ENCODE results near the gene SERTAD4.
A peak's percentile ranks its signal among the peaks of the same experiment; 100 is the strongest.

Gene SERTAD4

GRCh38 chr1:210233495-210234328 is 1.1 kb downstream of the SERTAD4 start:
- peak; percentile 69 for DNase-seq

DNA sequence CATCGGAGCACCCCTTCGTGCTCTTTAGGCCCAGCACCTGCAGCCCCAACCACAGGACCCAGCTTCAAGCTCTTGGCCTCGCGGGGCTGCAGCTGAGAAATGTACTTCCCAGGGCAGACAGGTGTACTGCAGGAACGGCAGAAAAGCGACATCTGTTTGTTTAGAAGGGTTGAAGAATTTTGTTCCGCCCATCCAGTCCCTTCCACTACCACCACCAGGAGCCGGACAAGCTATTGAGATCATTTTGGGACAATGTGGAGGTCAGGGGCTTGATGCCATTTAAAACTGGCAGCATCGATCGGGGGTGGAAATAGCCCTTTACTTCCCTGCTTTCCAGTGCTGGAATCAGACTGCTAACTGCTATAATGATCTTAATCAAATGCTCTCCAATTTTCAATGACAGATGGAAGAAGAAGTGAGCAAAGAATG is 1.7 kb downstream of the SERTAD4 start:
- no peak for DNase-seq

DNA sequence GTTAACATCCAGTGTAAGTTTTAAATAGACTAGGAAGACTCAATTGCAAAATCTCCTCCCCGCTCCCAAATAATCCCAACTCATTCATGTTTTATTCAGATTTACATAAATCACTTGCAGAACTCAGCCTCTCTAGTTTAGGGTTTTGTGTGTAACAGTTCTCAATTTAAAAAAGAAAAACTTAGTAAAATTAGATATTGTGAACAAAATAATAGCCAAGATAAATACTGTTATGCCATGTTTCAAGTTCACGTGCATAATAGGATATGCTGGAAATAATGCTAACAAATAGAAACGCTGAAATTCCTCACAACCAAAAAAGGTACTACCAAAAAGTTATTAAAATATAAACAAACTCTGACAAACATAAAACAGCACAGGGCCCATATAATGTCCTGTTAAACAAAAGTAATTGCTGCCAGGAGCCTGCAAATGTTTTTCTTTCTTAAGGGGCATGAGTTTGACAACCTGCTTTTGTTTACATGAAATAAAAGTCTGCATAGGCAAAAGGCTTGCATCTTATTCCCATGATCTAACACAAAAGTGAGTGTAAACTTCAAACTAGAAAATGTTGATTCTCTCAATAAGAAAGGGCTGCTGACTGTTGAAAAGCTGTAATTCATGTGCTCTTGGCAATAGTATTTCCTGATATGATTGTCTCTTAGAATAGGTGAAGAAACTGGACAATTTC is 2.9 kb downstream of the SERTAD4 start:
- DNase-seq = no peak

- no peak for DNase-seq
Observed at GRCh38 chr1:210236386-210236839, 3.8 kb downstream of the SERTAD4 start.

DNA sequence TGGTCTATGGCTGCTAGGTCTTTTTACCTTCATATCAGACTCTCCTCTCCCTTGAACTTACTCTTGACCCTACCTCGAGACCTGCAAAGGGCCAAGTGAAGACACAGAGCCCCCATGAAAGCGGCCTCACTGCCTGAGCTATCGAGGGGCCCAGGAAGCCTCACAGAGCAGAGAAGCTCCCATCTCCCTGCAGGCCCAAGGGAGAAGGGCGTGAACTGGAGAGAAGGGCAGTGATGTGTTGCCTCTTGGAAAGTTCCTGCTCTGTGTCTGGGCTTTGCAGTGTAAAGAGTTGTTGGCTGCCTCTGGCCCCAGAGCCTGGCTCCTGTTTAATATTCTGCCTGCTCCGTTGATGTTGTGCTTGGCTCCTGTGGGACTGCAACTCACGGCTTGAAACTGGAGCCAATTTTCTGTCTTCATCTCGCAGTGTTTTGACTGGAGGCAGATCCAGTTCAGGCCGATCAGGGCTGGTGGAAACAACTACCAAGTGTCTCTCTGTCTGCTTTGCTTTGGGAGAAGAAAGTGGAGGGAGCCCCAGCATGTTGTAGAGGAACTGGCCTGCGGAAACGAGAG is 4.3 kb downstream of the SERTAD4 start:
- peak; percentile 92 for DNase-seq

DNA sequence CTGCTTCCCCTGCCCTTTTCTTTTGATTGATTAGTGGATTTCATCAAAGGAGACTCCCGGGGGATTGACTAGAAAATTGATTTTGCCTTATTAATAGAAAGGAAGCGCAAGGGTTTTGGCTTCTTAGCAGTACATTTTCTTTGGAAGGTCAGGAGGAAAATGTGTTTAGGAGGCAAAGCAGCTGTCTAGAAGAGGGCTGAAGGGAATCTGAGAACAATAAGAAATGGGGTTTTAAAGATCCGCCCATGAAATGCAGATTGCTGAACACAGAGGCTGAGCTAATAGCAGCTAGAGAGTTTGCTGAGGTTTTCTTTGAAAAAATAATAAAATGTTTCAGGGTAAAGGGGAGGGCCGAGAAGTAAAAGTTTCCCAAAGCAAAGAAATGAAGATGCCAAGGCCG is 4.9 kb downstream of the SERTAD4 start:
- DNase-seq = no peak

GRCh38 chr1:210237981-210238380 is 5.4 kb downstream of the SERTAD4 start:
- no peak for DNase-seq

DNA sequence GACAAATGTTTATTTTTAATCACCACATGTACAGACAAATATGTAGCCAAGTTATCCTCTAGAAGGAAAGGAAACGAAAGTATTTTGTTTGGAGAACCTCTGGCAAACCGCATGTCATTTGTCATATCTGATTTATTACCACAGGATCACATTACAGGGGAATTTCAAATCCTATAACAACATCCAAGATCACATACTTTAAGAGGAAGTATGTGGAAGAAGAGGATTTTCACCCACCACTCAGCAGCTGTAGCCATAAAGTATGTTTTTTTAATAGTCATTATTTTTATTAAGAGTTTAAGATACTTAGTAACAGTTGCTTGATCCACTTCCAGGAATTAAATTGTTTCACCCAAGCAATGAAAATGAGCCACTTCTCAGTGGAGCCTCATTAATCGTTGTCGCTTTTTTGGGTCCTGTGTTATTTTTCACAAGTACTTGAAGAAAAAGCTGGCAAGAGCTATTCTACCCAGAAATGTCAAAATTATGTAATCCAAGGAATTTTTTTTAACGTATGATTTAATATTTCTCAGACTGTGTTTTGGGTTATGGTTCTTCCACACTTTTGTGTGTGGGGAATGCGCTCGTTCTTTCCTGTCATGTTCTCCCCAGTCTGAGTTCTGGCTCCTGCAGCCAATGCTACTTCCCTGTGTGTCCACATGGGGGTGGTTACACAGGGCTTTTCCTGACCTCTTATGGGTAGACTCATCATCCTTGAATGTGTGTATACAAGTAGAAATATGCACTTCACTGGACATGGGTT is 6.9 kb downstream of the SERTAD4 start:
- peak; percentile 63 for DNase-seq

GRCh38 chr1:210241121-210241520 is 8.5 kb downstream of the SERTAD4 start:
- no peak for DNase-seq

- no peak for DNase-seq
Observed at GRCh38 chr1:210244746-210245367, 12.3 kb downstream of the SERTAD4 start.

- no peak for DNase-seq
Observed at GRCh38 chr1:210246447-210246846, 13.9 kb downstream of the SERTAD4 start.

DNA sequence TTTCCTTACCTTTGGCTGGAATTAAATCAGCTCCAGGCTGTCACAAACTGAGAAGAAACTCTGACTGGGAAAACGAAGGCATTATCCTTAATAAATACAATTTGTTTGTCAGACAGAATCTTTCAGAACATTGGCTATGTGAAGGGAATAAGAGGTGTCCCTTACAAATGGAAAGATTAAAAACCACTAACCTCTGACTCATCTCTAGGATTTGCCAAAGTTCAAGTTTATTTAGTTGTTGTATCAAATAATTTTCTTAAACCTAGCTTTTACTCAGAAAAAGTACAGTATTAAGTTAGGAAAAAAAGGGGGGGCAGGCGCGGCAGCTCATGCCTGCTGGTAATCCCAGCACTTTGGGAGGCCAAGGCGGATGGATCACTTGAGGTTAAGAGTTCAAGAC is 15.7 kb downstream of the SERTAD4 start:
- no peak for DNase-seq

GRCh38 chr1:210250665-210250997 is 18.0 kb downstream of the SERTAD4 start:
- peak; percentile 53 for DNase-seq

GRCh38 chr1:210250998-210251679 is 18.5 kb downstream of the SERTAD4 start:
- DNase-seq = peak; percentile 82

DNA sequence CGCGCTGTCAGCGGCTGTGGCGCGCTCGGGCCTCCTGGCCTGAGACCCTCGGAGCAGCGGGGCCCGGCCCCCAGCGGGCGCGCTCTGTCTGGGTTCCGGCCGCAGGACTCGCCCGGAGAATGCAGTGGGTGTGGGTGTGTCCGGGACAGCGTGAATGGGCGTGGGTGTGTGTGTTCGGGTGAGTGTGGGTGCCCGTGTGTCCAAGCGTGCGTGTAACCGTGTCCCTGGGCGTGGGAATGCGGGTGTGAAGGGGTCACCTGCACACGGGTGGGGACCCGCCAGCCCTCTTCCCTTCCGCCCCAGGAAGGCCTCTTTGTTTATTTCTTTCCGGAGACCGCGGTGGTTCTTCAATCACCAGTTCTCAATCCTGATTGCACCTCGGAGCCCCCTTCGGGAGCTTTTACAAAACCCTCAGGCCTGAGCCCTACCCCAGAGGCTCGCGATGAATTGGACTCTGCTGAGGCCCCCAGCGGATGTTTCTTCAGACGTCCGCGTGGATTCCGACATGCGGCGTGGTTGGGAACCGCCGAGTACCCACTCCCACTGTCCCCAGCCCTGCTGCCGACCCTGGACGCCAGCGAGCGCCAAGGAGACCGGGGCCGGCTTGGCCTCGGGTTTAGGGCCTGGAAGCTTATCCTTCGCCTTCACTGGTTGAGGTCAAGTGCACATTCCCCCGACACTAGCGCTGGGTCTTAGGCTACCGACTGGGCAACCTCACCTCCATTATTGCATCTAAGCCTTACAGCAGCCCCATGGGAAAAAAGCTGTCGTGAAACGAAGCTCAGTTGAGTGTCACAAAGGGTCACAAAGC is 19.3 kb downstream of the SERTAD4 start:
- no peak for DNase-seq

DNA sequence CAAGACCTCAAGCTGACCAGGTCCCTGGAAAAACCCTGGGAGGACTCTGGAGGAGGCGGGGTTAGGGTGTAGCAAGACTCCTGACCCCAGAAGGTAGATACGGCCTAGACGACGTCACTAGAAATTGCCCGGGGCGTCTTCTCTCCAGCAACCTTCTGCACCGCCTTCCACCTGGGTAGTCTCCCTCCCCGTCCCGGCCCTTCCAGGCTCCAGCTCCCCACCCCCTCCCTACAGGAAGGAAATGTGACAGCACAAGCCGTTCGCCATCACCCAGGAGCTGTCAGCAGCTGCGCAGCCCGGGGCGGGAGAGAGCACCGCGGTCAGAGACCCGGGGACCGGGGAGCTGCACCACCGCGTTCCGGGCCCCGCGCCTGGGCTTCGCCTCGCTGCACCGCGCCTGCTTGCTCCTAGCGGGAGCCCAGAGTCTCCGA is 20.0 kb downstream of the SERTAD4 start:
- DNase-seq = peak; percentile 42

- DNase-seq = no peak
Observed at GRCh38 chr1:210254298-210254697, 21.7 kb downstream of the SERTAD4 start.

DNA sequence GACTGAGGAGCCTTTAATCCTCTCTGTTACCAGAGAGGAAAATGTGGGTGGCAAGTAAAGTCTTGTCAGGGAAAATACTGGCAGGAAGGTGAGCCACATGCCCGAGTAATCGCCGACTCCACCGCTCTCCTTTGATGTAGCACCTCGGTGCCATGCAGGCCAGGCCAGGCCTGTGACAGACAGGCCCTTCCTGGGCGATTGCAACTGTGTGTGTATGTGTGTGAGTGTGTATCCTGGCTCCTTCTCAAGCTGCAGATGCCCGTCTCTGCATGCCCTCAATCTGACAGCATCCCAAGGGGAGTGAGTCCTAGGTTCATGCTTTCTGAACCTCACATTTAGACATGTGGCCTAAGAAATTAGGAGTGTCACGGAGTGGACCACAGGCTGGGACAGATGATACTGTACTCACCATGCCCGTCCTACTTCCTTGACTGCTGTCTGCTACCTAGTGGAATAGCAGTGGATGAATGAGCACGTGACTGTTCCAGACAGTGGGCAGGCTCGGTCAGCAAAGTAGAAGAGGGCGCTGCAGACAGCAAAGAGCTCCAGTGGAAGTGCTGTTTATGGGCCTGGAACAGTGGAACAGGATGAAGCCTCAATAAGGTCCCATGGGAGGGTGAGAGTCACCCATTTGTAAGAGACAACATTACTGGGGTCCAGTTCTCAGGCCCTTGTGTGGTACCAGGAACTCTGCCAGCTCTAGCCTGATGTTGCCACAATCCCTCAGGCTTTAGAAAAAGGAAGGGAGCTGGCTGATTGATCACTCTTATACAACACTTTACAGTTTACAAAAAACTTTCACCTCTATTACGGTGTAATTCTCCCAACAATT is 25.3 kb downstream of the SERTAD4 start:
- DNase-seq = no peak

DNA sequence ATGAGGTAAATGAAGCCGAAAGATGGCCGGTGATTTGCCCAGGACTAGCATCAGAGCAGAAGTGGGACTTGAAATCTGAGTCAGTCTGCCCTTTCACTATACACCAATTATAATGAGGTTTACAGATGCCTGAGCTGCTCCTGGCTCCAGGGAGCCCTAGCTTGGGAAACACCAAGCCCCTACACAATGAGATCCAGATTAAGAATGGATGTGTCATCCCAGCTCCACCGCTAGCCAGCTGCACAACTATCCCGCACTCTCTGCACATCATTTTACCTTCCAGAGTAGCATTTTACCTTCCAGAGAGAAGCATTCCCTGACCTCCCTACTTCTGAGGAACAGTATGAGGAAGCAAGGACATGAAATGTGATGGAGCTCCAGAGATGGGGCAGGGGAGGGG is 27.0 kb downstream of the SERTAD4 start:
- peak; percentile 64 for DNase-seq

GRCh38 chr1:210260096-210260495 is 27.5 kb downstream of the SERTAD4 start:
- DNase-seq = peak; percentile 61
